Neuron (in vitro differentiated cells): ENCODE results near the gene CALR3.
"Not testable (repeated sequence)": the region's sequence is repeated elsewhere in the genome, so short reads cannot be mapped to it uniquely, and the experiment has no call there.

Experiments
- H2AFZ ChIP-seq: one replicate; pipeline ENCODE4 v1.6.1; 2013; ENCODE audit warnings: low read depth, mild to moderate bottlenecking, inconsistent platforms, low read length, moderate library complexity
- H3K27me3 ChIP-seq: one replicate; pipeline ENCODE4 v1.6.1; 2013; ENCODE audit warnings: low read length; ENCODE audit not compliant: insufficient read depth
- H3K36me3 ChIP-seq: one replicate; pipeline ENCODE4 v1.6.1; 2013; ENCODE audit warnings: low read length; ENCODE audit not compliant: insufficient read depth
- H3K4me1 ChIP-seq: one replicate; pipeline ENCODE4 v1.6.1; 2013; ENCODE audit warnings: low read length; ENCODE audit not compliant: insufficient read depth
- H3K4me3 ChIP-seq: 2 replicates; pipeline ENCODE4 v1.5.1; 2013; ENCODE audit warnings: mild to moderate bottlenecking, low read length, moderate library complexity
- H3K9me3 ChIP-seq: one replicate; pipeline ENCODE4 v1.6.1; 2013; ENCODE audit warnings: low read length

Gene CALR3

GRCh38 chr19:16519230-16519687 lies 23.3 kb upstream of the CALR3 start:
- Histone ChIP-seq H3K36me3 (peaks cover 83% of the 10 kb centered on the region), H3K4me3 (no peak overlapping the region), H3K27me3 (no peaks in the 10 kb centered on the region), H3K9me3 (no peaks in the 10 kb centered on the region), H3K4me1 (no peaks in the 10 kb centered on the region), H2AFZ (no peak overlapping the region)

GRCh38 chr19:16518483-16519229 lies 22.7 kb upstream of the CALR3 start:
- peaks cover 78% of the 10 kb centered on the region for H3K36me3 ChIP-seq
- no peak overlapping the region for H3K4me3 ChIP-seq
- no peaks in the 10 kb centered on the region for H3K9me3 ChIP-seq
- H2AFZ ChIP-seq, result no peak overlapping the region
- H3K27me3 ChIP-seq, result no peaks in the 10 kb centered on the region
- no peaks in the 10 kb centered on the region for H3K4me1 ChIP-seq

- Histone ChIP-seq H3K4me1 (no peaks in the 10 kb centered on the region), H3K4me3 (no peak overlapping the region), H3K27me3 (no peaks in the 10 kb centered on the region), H2AFZ (no peak overlapping the region), H3K9me3 (no peaks in the 10 kb centered on the region), H3K36me3 (peaks cover 74% of the 10 kb centered on the region)
Measured at GRCh38 chr19:16518061-16518460, 22.1 kb upstream of the CALR3 start.

- H3K4me3 ChIP-seq, result no peak overlapping the region
- no peaks in the 10 kb centered on the region for H3K9me3 ChIP-seq
- no peaks in the 10 kb centered on the region for H3K4me1 ChIP-seq
- no peak overlapping the region for H2AFZ ChIP-seq
- no peaks in the 10 kb centered on the region for H3K27me3 ChIP-seq
- H3K36me3 ChIP-seq, result peaks cover 70% of the 10 kb centered on the region
Measured at GRCh38 chr19:16516923-16517610, 21.1 kb upstream of the CALR3 start.

- Histone ChIP-seq H3K36me3 (peaks cover 63% of the 10 kb centered on the region), H3K9me3 (no peaks in the 10 kb centered on the region), H3K4me3 (no peak overlapping the region), H2AFZ (no peak overlapping the region), H3K27me3 (no peaks in the 10 kb centered on the region), H3K4me1 (no peaks in the 10 kb centered on the region)
Measured at GRCh38 chr19:16516381-16516780, 20.4 kb upstream of the CALR3 start.

- H3K36me3 ChIP-seq, result peaks cover 56% of the 10 kb centered on the region
- no peaks in the 10 kb centered on the region for H3K4me1 ChIP-seq
- H3K4me3 ChIP-seq, result no peak overlapping the region
- no peak overlapping the region for H2AFZ ChIP-seq
- no peaks in the 10 kb centered on the region for H3K9me3 ChIP-seq
- no peaks in the 10 kb centered on the region for H3K27me3 ChIP-seq
Measured at GRCh38 chr19:16514383-16515019, 18.5 kb upstream of the CALR3 start.

- H3K9me3 ChIP-seq, H2AFZ ChIP-seq, H3K4me1 ChIP-seq, H3K27me3 ChIP-seq, H3K4me3 ChIP-seq: not testable (repeated sequence)
- H3K36me3 ChIP-seq, result peaks cover 42% of the 10 kb centered on the region
Measured at GRCh38 chr19:16512611-16513010, 16.6 kb upstream of the CALR3 start.

- Histone ChIP-seq H3K36me3 (peaks cover 28% of the 10 kb centered on the region), H3K9me3 (no peaks in the 10 kb centered on the region), H3K4me3 (no peak overlapping the region), H3K27me3 (no peaks in the 10 kb centered on the region), H3K4me1 (no peaks in the 10 kb centered on the region), H2AFZ (no peak overlapping the region)
Measured at GRCh38 chr19:16509141-16510061, 13.4 kb upstream of the CALR3 start.

GRCh38 chr19:16508546-16508945 lies 12.6 kb upstream of the CALR3 start:
- H3K4me1 ChIP-seq, result no peaks in the 10 kb centered on the region
- H2AFZ ChIP-seq, result no peak overlapping the region
- no peaks in the 10 kb centered on the region for H3K9me3 ChIP-seq
- H3K36me3 ChIP-seq, result peaks cover 33% of the 10 kb centered on the region
- no peak overlapping the region for H3K4me3 ChIP-seq
- H3K27me3 ChIP-seq, result no peaks in the 10 kb centered on the region

- no peaks in the 10 kb centered on the region for H3K27me3 ChIP-seq
- H3K4me3 ChIP-seq, result no peak overlapping the region
- no peaks in the 10 kb centered on the region for H3K9me3 ChIP-seq
- H3K36me3 ChIP-seq, result peaks cover 34% of the 10 kb centered on the region
- H2AFZ ChIP-seq, result no peak overlapping the region
- no peaks in the 10 kb centered on the region for H3K4me1 ChIP-seq
Measured at GRCh38 chr19:16506961-16507360, 11.0 kb upstream of the CALR3 start.

- H3K36me3 ChIP-seq, result peaks cover 35% of the 10 kb centered on the region
- not testable (repeated sequence) for H3K27me3 ChIP-seq, H3K9me3 ChIP-seq, H3K4me3 ChIP-seq, H2AFZ ChIP-seq, H3K4me1 ChIP-seq
Measured at GRCh38 chr19:16506161-16506560, 10.2 kb upstream of the CALR3 start.

GRCh38 chr19:16504271-16504670 lies 8.3 kb upstream of the CALR3 start:
- Histone ChIP-seq H3K27me3 (no peaks in the 10 kb centered on the region), H3K36me3 (peaks cover 26% of the 10 kb centered on the region), H3K4me1 (no peaks in the 10 kb centered on the region), H2AFZ (no peak overlapping the region), H3K4me3 (no peak overlapping the region), H3K9me3 (no peaks in the 10 kb centered on the region)
